Cardiac muscle cell (in vitro differentiated cells and primary cell): ENCODE results near the gene KRT17. TPM values are rescaled to one million over a fixed set of nuclear protein-coding genes. Genes with fewer than 3 reads are reported as not detected.

Source experiments
- DNase-seq, 2 donors: peaks; one replicate each; pipeline versions ENCODE4 v3.0.0 to v3.0.0-alpha.2; 2010 to 2017; ENCODE audit warnings: low read depth in 1 of 2, low spot score in 1 of 2
- H3K27ac ChIP-seq: fragments of 200-600 bp; sonication (generic); 2 replicates; pipeline ENCODE4 v1.5.1; 2016
- H3K27me3 ChIP-seq: fragments of 200-600 bp; sonication (generic); 2 replicates; pipeline ENCODE4 v1.6.0; 2016; ENCODE audit warnings: control low read depth
- H3K36me3 ChIP-seq: fragments of 200-600 bp; sonication (generic); 2 replicates; pipeline ENCODE4 v1.5.1; 2016; ENCODE audit warnings: control low read depth
- H3K4me1 ChIP-seq: fragments of 200-600 bp; sonication (generic); 2 replicates; pipeline ENCODE4 v1.8.1; 2017; ENCODE audit warnings: low read depth, mild to moderate bottlenecking, mixed run types
- H3K4me3 ChIP-seq: fragments of 200-600 bp; sonication (generic); 2 replicates; pipeline ENCODE4 v1.5.1; 2016; ENCODE audit warnings: mild to moderate bottlenecking
- H3K9me3 ChIP-seq: fragments of 200-600 bp; sonication (generic); 2 replicates; pipeline ENCODE4 v1.5.1; 2017; ENCODE audit warnings: low read depth, mild to moderate bottlenecking, control low read depth
- polyA plus RNA-seq: library from polyadenylated mRNA; unstranded; fragments of >200 nt; fragmentation: Nextera tagmentation; extraction: Ambion mirVana; gene quantifications from 2 replicates; pipeline ENCODE4 v1.2.1, GENCODE V29; 2016
- total RNA-seq: library from RNA; depleted of rRNA; stranded (reverse); fragments of >200 nt; gene quantifications from 2 replicates; pipeline ENCODE4 v1.2.3, GENCODE V29; 2016
- TF ChIP-seq, protein P1 (sequence below): IDR thresholded peaks from 2 replicates; pipeline ENCODE4 v1.5.1; 2012; ENCODE audit warnings: low read depth, mild to moderate bottlenecking, low read length

Gene KRT17
- total and polyA plus RNA-seq, 2 experiments from 2014 or later: 1.2 TPM; not detected in 1

GRCh38 chr17:41600318-41600717, 24.1 kb downstream of the KRT17 start:
- H3K27ac ChIP-seq: no peak overlapping the region
- H3K36me3 ChIP-seq: no peaks in the 10 kb centered on the region
- DNase-seq: no peak
- TF ChIP-seq, protein P1, sequence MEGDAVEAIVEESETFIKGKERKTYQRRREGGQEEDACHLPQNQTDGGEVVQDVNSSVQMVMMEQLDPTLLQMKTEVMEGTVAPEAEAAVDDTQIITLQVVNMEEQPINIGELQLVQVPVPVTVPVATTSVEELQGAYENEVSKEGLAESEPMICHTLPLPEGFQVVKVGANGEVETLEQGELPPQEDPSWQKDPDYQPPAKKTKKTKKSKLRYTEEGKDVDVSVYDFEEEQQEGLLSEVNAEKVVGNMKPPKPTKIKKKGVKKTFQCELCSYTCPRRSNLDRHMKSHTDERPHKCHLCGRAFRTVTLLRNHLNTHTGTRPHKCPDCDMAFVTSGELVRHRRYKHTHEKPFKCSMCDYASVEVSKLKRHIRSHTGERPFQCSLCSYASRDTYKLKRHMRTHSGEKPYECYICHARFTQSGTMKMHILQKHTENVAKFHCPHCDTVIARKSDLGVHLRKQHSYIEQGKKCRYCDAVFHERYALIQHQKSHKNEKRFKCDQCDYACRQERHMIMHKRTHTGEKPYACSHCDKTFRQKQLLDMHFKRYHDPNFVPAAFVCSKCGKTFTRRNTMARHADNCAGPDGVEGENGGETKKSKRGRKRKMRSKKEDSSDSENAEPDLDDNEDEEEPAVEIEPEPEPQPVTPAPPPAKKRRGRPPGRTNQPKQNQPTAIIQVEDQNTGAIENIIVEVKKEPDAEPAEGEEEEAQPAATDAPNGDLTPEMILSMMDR: no peak
- H3K9me3 ChIP-seq: no peaks in the 10 kb centered on the region
- no peaks in the 10 kb centered on the region for H3K27me3 ChIP-seq
- no peak overlapping the region for H3K4me3 ChIP-seq
- H3K4me1 ChIP-seq: no peaks in the 10 kb centered on the region

- H3K4me1 ChIP-seq: no peaks in the 10 kb centered on the region
- no peak for DNase-seq
- no peaks in the 10 kb centered on the region for H3K27me3 ChIP-seq
- H3K36me3 ChIP-seq: no peaks in the 10 kb centered on the region
- H3K4me3 ChIP-seq: no peak overlapping the region
- no peaks in the 10 kb centered on the region for H3K9me3 ChIP-seq
- TF ChIP-seq, protein P1: no peak
- H3K27ac ChIP-seq: no peak overlapping the region
These were observed 24.7 kb downstream of the KRT17 start for GRCh38 chr17:41599680-41600079.

DNA sequence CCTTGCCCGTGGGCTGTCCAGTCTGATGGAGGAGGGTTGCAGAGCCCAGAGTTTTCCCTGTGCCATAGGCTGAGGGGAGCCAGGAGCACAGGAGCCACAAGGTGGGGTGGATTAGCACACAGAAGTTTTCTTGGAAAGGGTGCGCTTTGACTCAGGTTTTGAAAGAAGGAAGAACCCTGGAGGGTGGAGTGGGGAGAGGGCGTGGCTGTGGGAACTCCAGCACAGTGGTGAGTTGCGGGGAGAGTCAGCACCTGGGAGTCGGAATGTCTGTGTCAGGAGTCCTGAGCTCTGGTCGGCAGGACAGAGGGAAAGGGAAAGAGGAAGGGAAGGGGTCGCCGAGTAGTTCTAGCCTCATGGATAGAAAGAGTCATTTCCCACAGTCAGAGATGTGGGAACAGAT, 28.8 kb downstream of the KRT17 start:
- H3K27me3 ChIP-seq: no peaks in the 10 kb centered on the region
- TF ChIP-seq, protein P1: no peak
- H3K4me1 ChIP-seq: no peaks in the 10 kb centered on the region
- H3K27ac ChIP-seq: no peak overlapping the region
- H3K9me3 ChIP-seq: no peaks in the 10 kb centered on the region
- H3K4me3 ChIP-seq: no peak overlapping the region
- no peak for DNase-seq
- H3K36me3 ChIP-seq: no peaks in the 10 kb centered on the region

DNA sequence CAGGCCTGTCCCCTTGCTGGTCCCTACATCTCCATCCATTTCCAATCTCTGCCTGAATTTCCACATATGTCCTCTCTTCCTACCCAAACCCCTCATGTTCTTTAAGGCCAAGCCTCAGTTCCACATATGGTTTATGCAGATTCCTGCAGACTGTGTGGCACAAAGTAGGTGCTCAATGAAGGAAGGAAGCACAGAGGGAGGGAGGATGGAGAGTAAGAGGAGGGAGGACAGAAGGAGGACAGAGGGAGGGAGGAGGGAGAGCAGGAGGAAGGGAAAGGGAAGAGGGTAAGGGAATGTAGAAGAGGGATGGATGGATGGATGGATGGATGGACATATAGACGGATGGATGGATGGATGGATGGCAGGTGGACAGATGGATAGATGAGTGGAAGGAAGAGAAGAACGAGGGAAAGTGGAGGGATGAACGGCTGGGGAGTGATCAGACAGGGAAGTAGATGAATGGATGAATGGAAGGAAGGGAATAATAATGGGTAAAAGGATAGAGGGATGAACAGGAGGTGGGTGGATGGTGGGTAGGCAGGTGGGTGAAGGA, 29.9 kb downstream of the KRT17 start:
- TF ChIP-seq, protein P1: no peak
- no peak for DNase-seq
- H3K9me3 ChIP-seq: no peaks in the 10 kb centered on the region
- H3K27ac ChIP-seq: no peak overlapping the region
- no peaks in the 10 kb centered on the region for H3K4me1 ChIP-seq
- no peak overlapping the region for H3K4me3 ChIP-seq
- H3K27me3 ChIP-seq: no peaks in the 10 kb centered on the region
- no peaks in the 10 kb centered on the region for H3K36me3 ChIP-seq

DNA sequence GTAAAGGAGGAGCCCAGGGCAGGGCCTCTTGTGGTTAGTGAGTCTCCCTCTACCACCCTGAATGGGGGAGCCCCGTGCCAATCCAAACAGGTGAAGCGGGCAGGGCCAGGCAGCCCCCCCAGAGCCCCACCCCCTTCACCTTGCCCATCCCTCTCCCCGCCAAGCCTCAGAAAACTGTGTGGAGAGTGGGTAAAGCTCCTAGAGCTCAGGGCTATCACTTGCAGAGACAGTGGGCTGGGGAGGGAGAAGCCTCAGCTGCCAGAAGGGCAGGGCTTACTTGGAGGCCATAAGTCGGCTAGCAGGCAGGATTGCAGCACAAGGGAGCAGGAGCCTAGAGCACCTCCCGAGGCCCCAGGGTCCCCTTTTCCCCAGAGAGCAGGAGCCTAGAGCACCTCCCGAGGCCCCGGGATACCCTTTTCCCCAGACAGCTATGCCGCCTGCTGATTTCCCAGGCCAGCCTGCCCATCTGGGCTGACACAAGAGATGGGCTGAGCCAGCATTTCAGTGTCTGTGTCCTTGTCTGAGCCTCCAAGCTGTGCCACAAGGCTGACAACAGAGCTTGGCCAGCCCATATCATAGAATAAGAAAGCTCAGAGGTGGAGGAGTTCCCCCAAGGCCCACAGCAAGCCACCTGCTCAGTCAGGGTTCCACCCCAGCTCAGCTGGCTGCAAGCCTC, 30.9 kb downstream of the KRT17 start:
- Histone ChIP-seq H3K4me3 (no peak overlapping the region), H3K27me3 (no peaks in the 10 kb centered on the region), H3K27ac (no peak overlapping the region), H3K36me3 (no peaks in the 10 kb centered on the region), H3K9me3 (no peaks in the 10 kb centered on the region), H3K4me1 (no peaks in the 10 kb centered on the region)
- TF ChIP-seq, protein P1: no peak
- no peak for DNase-seq
